ENCODE measurements around the gene CCDC136.

CCDC136 gene

GRCh38 chr7:128791121-128791971 lies at the start of gene CCDC136:
CCDC136 (plus strand) TSS chr7:128791968; CDS start chr7:128792412, 444 bp downstream.
- DNase-seq (ENCODE audit: low read depth in 1 of 2, low spot score in 1 of 2) = peak; percentile 61 to 69

GRCh38 chr7:128742206-128742605 lies 49.6 kb upstream of the CCDC136 start:
- no peak for DNase-seq (ENCODE audit: low read depth in 1 of 2, low spot score in 1 of 2)

GRCh38 chr7:128743112-128743772 lies 48.5 kb upstream of the CCDC136 start:
- DNase-seq (ENCODE audit: low read depth in 1 of 2, low spot score in 1 of 2) = no peak

GRCh38 chr7:128744366-128744905 lies 47.3 kb upstream of the CCDC136 start:
- DNase-seq (ENCODE audit: low read depth in 1 of 2, low spot score in 1 of 2) = no peak

- DNase-seq (ENCODE audit: low read depth in 1 of 2, low spot score in 1 of 2) = no peak
Measured at GRCh38 chr7:128745706-128746105, 46.1 kb upstream of the CCDC136 start.

GRCh38 chr7:128747327-128748079 lies 44.3 kb upstream of the CCDC136 start:
- no peak for DNase-seq (ENCODE audit: low read depth in 1 of 2, low spot score in 1 of 2)

- DNase-seq (ENCODE audit: low read depth in 1 of 2, low spot score in 1 of 2) = no peak
Measured at GRCh38 chr7:128752251-128752650, 39.5 kb upstream of the CCDC136 start.

- no peak for DNase-seq (ENCODE audit: low read depth in 1 of 2, low spot score in 1 of 2)
Measured at GRCh38 chr7:128755075-128755818, 36.5 kb upstream of the CCDC136 start.

GRCh38 chr7:128755819-128756476 lies 35.8 kb upstream of the CCDC136 start:
- DNase-seq (ENCODE audit: low read depth in 1 of 2, low spot score in 1 of 2) = no peak

GRCh38 chr7:128757203-128757602 lies 34.6 kb upstream of the CCDC136 start:
- DNase-seq (ENCODE audit: low read depth in 1 of 2, low spot score in 1 of 2) = no peak

- DNase-seq (ENCODE audit: low read depth in 1 of 2, low spot score in 1 of 2) = no peak
Measured at GRCh38 chr7:128758553-128758952, 33.2 kb upstream of the CCDC136 start.

GRCh38 chr7:128759242-128759641 lies 32.5 kb upstream of the CCDC136 start:
- DNase-seq (ENCODE audit: low read depth in 1 of 2, low spot score in 1 of 2) = no peak

- DNase-seq (ENCODE audit: low read depth in 1 of 2, low spot score in 1 of 2) = no peak
Measured at GRCh38 chr7:128763541-128763940, 28.2 kb upstream of the CCDC136 start.

GRCh38 chr7:128767475-128768110 lies 24.2 kb upstream of the CCDC136 start:
- no peak for DNase-seq (ENCODE audit: low read depth in 1 of 2, low spot score in 1 of 2)

GRCh38 chr7:128770233-128770632 lies 21.5 kb upstream of the CCDC136 start:
- no peak for DNase-seq (ENCODE audit: low read depth in 1 of 2, low spot score in 1 of 2)

GRCh38 chr7:128773604-128774003 lies 18.2 kb upstream of the CCDC136 start:
- no peak for DNase-seq (ENCODE audit: low read depth in 1 of 2, low spot score in 1 of 2)

- no peak for DNase-seq (ENCODE audit: low read depth in 1 of 2, low spot score in 1 of 2)
Measured at GRCh38 chr7:128774029-128774689, 17.6 kb upstream of the CCDC136 start.

- DNase-seq (ENCODE audit: low read depth in 1 of 2, low spot score in 1 of 2) = no peak
Measured at GRCh38 chr7:128774921-128775320, 16.8 kb upstream of the CCDC136 start.
